Measurements from ENCODE around the gene PRKX. TPM values are rescaled to one million over a fixed set of nuclear protein-coding genes. Genes with fewer than 3 reads are reported as not detected.
A peak's percentile ranks its signal among the peaks of the same experiment; 100 is the strongest.
"Not testable (repeated sequence)": the region's sequence is repeated elsewhere in the genome, so short reads cannot be mapped to it uniquely, and the experiment has no call there.

The PRKX gene
- total and polyA plus RNA-seq, 2 experiments from 2014 or later, result 12.1 to 18.2 TPM

DNA sequence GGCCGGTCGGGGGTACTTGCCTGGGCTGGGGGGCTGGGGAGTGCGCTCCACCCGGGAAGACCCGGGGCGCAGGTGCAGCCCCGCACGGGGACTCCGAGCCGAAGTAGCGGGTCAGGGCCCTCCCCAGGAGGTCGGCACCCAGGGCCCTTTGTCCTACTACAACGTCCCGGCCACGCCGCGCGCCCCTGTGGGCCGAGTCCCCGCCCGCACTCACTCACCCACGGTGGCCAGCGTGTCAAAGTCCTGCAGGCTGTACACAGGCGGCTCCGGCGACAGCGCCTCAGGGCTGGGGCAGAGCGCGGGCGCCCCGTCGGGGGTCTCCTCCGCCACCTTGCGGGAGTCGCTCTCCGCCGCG is 602 bp downstream of the PRKX start:
- no peaks in the 10 kb centered on the region for H3K4me1 ChIP-seq (ENCODE audit: insufficient read depth)
- TF ChIP-seq EZH2 (IDR thresholded peaks at IDR 0.05; ENCODE audit: borderline replicate concordance) (no peak), EZH2phosphoT487 (IDR thresholded peaks at IDR 0.05; ENCODE audit: low read depth, severe bottlenecking, unreplicated experiment) (no peak)
- TF ChIP-seq, protein P1, sequence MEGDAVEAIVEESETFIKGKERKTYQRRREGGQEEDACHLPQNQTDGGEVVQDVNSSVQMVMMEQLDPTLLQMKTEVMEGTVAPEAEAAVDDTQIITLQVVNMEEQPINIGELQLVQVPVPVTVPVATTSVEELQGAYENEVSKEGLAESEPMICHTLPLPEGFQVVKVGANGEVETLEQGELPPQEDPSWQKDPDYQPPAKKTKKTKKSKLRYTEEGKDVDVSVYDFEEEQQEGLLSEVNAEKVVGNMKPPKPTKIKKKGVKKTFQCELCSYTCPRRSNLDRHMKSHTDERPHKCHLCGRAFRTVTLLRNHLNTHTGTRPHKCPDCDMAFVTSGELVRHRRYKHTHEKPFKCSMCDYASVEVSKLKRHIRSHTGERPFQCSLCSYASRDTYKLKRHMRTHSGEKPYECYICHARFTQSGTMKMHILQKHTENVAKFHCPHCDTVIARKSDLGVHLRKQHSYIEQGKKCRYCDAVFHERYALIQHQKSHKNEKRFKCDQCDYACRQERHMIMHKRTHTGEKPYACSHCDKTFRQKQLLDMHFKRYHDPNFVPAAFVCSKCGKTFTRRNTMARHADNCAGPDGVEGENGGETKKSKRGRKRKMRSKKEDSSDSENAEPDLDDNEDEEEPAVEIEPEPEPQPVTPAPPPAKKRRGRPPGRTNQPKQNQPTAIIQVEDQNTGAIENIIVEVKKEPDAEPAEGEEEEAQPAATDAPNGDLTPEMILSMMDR (IDR thresholded peaks at IDR 0.05; ENCODE audit: poor library complexity), result no peak
- no peaks in the 10 kb centered on the region for H3K27me3 ChIP-seq
- no peaks in the 10 kb centered on the region for H3K9me3 ChIP-seq (ENCODE audit: low read depth)
- peak overlapping the region; percentile 83 for H2AFZ ChIP-seq
- 8% methylated on average over 28 of the region's 38 CpGs for WGBS (ENCODE audit: low lambda C conversion rate, missing lambda C conversion rate)
- no peak overlapping the region for H3K27ac ChIP-seq
- no peaks in the 10 kb centered on the region for H3K36me3 ChIP-seq (replicated peaks; ENCODE audit: insufficient read depth, low read depth)
- peaks cover 5% of the 10 kb centered on the region for H3K79me2 ChIP-seq
- no peaks in the 10 kb centered on the region for H3K9me2 ChIP-seq (replicated peaks; ENCODE audit: insufficient read depth)
- H3K4me2 ChIP-seq, result peak overlapping the region; percentile 81
- no peaks in the 10 kb centered on the region for H4K20me1 ChIP-seq (ENCODE audit: insufficient read depth, poor library complexity, severe bottlenecking)
- H3K4me3 ChIP-seq, result peak overlapping the region; percentile 58
- DNase-seq (ENCODE audit: low spot score), result no peak

DNA sequence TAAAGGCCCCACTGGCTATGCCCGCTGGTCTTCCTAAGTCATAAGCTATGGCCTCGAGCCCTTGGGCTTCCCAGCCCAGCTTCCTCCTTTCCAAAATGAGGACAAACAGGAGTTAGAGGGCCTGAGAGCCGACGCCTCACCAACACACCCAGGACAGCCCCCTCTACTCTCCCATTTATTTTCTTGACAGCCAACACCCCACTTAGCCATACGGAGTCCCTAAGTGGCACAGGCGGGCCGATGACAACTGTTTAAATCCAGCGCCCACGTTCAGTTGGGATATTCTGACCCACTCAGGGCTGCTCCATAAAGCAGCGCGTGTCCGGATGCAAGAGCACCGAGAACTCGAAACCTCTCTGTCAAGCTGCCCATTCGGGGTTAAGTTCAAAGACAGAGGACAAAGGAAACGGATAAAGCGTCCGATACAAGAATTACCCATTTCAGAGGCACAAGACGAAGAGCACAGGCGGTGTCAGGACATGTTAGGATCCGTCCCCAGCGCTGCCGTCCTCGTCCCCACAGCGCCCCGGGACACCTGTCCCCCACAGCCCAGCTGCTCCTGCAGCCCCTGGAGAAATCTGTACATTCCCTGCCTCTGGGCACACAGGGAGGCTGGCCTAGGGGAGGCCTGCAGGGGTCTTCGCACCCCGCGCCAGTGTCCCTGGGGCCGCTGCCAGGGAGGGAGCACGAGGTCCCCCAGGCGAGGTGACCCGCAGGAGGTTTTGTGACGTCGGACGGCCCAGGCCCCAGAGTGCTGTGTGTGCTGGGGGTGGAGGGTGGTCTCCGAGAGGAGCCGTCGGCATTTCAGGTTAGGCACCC is 1.2 kb downstream of the PRKX start:
- no peaks in the 10 kb centered on the region for H3K27me3 ChIP-seq
- TF ChIP-seq EZH2phosphoT487 (IDR thresholded peaks at IDR 0.05; ENCODE audit: low read depth, severe bottlenecking, unreplicated experiment) (no peak), EZH2 (IDR thresholded peaks at IDR 0.05; ENCODE audit: borderline replicate concordance) (no peak)
- TF ChIP-seq, protein P1 (IDR thresholded peaks at IDR 0.05; ENCODE audit: poor library complexity), result no peak
- H2AFZ ChIP-seq, result peak overlapping the region; percentile 83
- H3K27ac ChIP-seq, result no peak overlapping the region
- 49% methylated on average over 35 of the region's 39 CpGs for WGBS (ENCODE audit: low lambda C conversion rate, missing lambda C conversion rate)
- no peaks in the 10 kb centered on the region for H3K9me3 ChIP-seq (ENCODE audit: low read depth)
- no peaks in the 10 kb centered on the region for H3K36me3 ChIP-seq (replicated peaks; ENCODE audit: insufficient read depth, low read depth)
- peak overlapping the region; percentile 58 for H3K4me3 ChIP-seq
- peak; percentile 21 for DNase-seq (ENCODE audit: low spot score)
- H3K4me1 ChIP-seq (ENCODE audit: insufficient read depth), result no peaks in the 10 kb centered on the region
- peaks cover 5% of the 10 kb centered on the region for H3K79me2 ChIP-seq
- H3K9me2 ChIP-seq (replicated peaks; ENCODE audit: insufficient read depth), result no peaks in the 10 kb centered on the region
- no peaks in the 10 kb centered on the region for H4K20me1 ChIP-seq (ENCODE audit: insufficient read depth, poor library complexity, severe bottlenecking)
- H3K4me2 ChIP-seq, result peak overlapping the region; percentile 81

DNA sequence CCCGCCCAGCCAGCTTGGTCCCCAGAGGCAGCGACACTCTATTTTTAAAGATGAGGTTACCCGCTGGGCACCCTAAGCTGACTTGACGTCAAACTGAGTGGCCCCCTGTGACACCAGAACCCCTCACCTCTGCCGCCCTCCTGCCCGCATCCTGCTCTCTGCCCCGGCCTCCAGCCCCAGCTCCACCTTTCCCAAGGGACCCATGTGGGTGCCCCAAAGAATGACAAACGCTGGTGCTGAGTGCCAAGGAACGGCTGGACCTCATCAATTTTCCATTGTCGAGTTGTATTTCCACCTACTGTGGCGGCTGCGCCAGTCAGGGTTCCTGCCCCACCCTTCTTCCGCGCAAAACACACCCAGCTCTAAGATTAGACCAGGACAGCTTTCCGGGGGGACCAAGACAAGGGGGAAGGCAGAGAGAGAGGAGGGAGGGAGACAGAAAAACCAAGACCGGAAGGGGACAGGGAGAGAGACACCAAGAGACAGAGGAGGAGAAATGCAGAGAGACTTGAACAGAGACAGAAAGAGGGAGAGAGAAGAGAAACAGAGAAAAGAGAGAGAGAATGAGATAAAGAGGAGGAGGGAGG is 2.0 kb downstream of the PRKX start:
- Histone ChIP-seq H3K36me3 (replicated peaks; ENCODE audit: insufficient read depth, low read depth) (no peaks in the 10 kb centered on the region), H3K4me3 (no peak overlapping the region), H3K79me2 (peaks cover 5% of the 10 kb centered on the region), H2AFZ (no peak overlapping the region), H3K27ac (no peak overlapping the region), H3K4me2 (peak overlapping the region; percentile 81), H3K9me2 (replicated peaks; ENCODE audit: insufficient read depth) (no peaks in the 10 kb centered on the region), H3K27me3 (no peaks in the 10 kb centered on the region), H3K4me1 (ENCODE audit: insufficient read depth) (no peaks in the 10 kb centered on the region), H3K9me3 (ENCODE audit: low read depth) (no peaks in the 10 kb centered on the region), H4K20me1 (ENCODE audit: insufficient read depth, poor library complexity, severe bottlenecking) (no peaks in the 10 kb centered on the region)
- TF ChIP-seq EZH2 (IDR thresholded peaks at IDR 0.05; ENCODE audit: borderline replicate concordance) (no peak), EZH2phosphoT487 (IDR thresholded peaks at IDR 0.05; ENCODE audit: low read depth, severe bottlenecking, unreplicated experiment) (no peak)
- TF ChIP-seq, protein P1 (IDR thresholded peaks at IDR 0.05; ENCODE audit: poor library complexity), result no peak
- WGBS (ENCODE audit: low lambda C conversion rate, missing lambda C conversion rate), result 69% methylated on average over 16 of the region's 16 CpGs
- no peak for DNase-seq (ENCODE audit: low spot score)

DNA sequence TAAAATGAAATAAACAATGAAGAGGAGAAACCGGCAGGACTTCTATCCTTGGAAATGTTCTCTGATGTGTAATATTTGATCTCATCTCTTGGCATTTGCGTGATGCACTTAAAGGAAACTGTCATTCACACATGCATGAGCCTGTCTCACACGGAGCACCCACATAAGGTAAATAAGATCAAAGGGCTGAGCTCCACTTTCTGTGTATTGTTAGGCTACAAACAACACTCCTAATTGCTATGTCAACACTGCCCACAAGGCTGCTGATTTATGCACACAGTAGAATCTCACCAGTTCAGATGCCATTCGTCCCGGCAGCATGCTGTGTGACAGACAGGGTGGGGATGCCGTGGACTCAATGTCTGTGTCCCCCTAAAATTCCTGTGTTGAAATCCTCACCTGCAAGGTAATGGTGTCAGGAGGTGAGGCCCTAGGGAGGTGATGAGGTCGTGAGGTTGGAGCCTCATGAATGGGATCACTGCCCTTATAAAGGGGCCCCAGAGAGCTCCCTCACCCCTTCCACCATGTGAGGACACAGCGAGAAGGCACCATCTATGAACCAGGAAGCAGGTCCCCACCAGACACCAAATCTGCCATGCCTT is 5.7 kb downstream of the PRKX start:
- H4K20me1 ChIP-seq (ENCODE audit: insufficient read depth, poor library complexity, severe bottlenecking); H3K79me2 ChIP-seq; H3K27ac ChIP-seq; H3K36me3 ChIP-seq (replicated peaks; ENCODE audit: insufficient read depth, low read depth); H3K27me3 ChIP-seq; H3K9me3 ChIP-seq (ENCODE audit: low read depth); H2AFZ ChIP-seq; H3K9me2 ChIP-seq (replicated peaks; ENCODE audit: insufficient read depth); H3K4me1 ChIP-seq (ENCODE audit: insufficient read depth); H3K4me2 ChIP-seq; H3K4me3 ChIP-seq; DNase-seq (ENCODE audit: low spot score): not testable (repeated sequence)
- 52% methylated on average over 8 of the region's 8 CpGs for WGBS (ENCODE audit: low lambda C conversion rate, missing lambda C conversion rate)

Data from hepatocyte (in vitro differentiated cells).